Activated T-cell treated with anti-CD3 and anti-CD28 coated beads for 48 hours (primary cell): ENCODE measurements around the gene COIL.

ENCODE experiments used
- DNase-seq: peaks from one replicate; pipeline ENCODE4 v3.0.0-alpha.2; 2020; ENCODE audit warnings: low read depth

COIL gene

DNA sequence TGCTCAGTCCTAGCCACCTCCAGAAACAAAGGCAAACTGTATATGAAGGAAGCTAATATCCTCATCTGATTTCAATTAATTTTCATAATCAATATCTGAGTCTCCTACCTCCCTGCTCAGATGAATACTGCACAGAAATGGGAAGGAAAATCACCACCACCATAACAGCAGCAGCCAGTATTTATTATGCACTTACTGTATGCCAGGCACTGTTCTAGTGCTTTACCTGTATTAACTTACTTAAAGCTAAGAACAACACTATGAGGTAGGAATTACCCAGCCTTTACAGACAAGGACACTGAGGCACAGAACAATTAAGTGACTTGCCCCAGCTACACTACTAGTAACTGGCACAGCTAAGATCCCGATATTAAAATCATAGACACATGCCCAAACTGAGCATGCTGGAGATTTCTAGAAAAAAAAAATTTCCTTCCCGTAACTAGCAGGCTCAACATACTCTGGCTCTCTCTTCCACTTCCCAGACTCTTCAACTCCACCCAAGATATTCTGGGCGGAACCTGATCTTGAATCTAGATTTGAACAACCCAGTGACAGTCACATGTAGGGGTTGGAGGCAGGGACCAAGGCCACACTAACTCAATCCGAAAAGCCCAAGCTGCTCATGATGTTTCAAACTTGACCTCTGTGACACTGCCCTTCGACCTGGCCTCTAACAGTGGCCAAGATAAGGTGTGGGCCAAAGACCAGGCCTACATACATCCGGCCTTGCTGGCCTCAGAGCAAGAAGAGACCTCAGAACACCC is 50.9 kb downstream of the COIL start:
- no peak for DNase-seq

DNA sequence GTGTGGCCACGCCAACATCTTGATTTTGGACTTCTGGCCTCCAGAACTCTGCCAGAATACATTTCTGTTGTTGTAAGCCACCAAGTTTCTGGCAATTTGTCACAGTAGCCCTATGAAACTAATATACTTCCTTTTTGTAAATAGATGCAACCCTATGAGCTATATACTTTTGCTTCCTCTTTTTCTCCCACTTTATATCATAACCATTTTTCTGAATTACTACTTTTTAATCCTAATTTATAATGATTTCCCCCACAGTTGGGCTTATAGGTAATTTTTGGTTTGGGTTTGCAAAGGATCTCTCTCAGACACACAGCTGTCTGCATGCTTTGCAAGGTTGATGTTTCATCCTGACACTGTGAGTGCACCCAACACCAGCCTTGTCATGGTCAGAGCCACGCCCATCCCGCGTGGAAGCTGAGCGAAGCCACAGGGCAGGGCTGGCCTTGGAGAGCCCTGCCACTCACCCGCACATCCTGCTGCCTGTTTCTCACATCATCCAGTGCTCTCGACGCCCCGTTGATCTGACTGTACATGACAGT is 52.8 kb downstream of the COIL start:
- DNase-seq: no peak

GRCh38 chr17:56903560-56903959 is 57.3 kb downstream of the COIL start:
- no peak for DNase-seq

GRCh38 chr17:56902348-56902747 is 58.5 kb downstream of the COIL start:
- no peak for DNase-seq

- no peak for DNase-seq
Observed at GRCh38 chr17:56899403-56899802, 61.4 kb downstream of the COIL start.

- no peak for DNase-seq
Observed at GRCh38 chr17:56898874-56899273, 62.0 kb downstream of the COIL start.

DNA sequence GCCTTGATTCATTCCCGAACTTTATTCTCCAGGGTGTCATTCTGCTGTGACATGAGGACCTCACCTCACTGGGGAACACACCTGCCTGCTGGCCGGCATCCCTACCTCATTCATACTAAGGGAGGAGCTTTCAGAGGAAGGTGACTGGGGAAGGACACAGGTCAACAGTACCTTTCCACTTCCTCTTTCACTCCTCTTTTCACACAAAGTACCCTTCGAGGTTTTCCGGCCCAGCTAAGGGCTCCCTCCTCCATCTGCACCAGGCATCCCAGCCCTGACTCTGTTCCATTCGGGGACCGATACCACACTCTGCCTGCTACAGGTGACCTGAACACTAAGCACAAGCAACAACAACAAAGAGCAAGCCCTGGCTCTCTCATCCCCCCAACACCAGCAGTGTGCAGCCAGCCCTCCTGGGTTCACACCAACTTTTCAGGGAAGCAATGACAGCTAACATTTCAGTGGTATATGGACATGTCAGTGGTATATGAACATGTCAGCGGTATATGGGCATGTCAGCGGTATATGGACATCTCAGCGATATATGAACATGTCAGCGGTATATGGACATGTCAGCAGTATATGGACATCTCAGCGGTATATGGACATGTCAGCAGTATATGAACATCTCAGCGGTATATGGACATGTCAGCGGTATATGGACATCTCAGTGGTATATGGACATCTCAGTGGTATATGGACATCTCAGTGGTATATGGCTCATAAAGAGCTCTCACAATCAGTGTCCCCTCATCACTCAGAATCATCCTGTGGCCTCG is 63.0 kb downstream of the COIL start:
- no peak for DNase-seq

- no peak for DNase-seq
Observed at GRCh38 chr17:56896968-56897359, 63.9 kb downstream of the COIL start.

- DNase-seq: no peak
Observed at GRCh38 chr17:56896217-56896967, 64.5 kb downstream of the COIL start.

GRCh38 chr17:56894859-56895455 is 65.9 kb downstream of the COIL start:
- no peak for DNase-seq

DNA sequence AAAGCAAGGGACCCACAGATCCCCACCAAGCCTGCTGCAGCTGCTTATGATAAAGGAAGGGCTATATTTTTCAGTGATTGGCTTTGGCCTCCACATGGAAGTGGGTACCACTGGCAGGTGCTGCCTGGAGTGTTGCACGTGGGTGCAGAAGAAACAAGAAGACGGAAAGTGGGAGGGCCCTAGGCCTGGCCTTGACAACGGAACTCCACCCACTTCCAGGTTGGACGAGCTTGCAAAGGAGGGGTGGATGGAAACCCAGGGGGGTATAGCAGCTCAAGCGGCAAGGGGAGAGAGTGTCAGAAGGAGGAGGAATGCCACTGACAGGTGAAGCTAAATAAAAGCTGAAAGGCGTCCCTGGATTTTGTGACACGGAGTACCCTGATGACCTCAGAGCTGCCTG is 67.3 kb downstream of the COIL start:
- DNase-seq: no peak

GRCh38 chr17:56892333-56892732 is 68.5 kb downstream of the COIL start:
- DNase-seq: no peak

DNA sequence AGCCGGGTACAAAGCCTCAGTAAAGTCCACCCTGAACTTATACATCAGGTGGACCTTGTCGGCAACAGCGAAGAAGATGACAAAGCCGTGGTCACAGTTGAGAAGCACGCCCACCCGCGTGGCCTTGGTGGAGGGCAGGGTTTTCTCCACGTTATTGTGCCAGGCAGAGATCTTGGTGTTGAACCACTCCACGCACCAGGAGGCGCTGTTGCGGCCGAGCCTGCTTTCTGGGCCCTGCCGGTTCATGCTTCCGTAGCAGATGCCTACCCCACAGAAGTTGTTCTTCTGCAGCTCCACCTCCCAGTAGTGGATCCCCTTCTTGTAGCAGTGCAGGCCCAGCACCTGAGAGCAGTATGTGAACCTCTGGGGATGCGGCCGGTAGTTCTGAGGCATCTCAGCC is 69.1 kb downstream of the COIL start:
- DNase-seq: peak; percentile 54

DNA sequence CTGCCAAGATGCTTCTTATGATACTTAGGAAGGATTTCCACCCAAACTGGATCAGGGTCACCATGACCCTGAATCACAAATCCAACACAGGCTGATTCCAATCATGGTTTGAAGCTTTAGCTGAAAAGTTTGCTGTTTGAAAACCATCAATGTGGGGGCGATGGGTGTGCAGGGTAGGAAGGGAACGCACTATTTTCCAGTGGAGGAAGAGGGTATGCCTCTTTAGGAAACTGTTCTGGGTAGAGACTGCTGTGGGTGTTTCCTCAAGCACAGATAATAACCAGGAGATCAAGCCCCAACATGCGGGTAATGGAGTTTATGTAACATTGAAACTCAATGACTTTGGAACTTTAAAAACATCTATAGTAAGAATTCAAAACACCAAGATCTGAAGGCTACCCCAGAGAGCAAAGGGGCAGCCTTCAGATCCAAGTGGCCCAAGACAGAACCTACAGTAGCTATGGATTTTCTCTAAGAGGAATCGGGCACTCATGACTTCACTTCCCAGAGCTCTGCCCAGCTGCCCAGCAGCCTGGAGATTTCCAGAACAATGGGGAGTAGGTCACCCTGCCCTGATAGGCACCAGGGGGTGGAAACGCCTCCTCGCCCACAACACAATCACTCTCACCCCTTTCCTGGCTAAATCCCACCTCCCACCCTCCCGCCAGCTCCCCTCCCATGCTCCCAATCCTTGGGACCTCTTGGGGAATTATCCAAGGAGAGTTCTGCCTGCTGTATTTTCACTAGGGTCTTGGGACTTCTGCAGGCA is 69.8 kb downstream of the COIL start:
- no peak for DNase-seq

DNA sequence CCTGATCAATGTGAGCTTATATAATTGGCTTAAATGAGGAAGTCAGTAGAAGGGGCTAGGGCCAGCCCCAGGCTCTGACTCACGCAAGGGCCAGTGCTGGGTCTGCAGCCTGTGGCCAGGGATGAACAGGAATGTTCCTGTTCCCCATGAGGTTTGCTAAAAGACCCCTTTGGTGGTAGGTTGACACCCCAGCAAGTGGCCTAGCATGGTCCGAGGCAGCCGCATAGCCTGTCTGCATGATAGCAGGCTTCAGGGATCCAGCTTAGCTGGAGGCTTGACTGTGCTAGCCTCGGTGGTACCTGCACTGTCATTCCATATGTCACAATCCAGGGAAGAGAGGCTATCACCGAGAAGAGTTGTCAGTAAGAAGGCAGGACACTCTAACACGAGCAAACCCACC is 70.5 kb downstream of the COIL start:
- DNase-seq: no peak
